Natural killer cell (primary cell): Measurements from ENCODE around the gene USP4. TPM values are rescaled to one million over a fixed set of nuclear protein-coding genes. Genes with fewer than 3 reads are reported as not detected.

Source experiments
- ATAC-seq, 3 donors: fragments of 150-1000 bp in 2 of 3; fragments of 200-7000 bp in 1 of 3; cut with Tn5 transposase; 1 replicate in 1 of 3; 2 replicates in 2 of 3; pipeline ENCODE4 v1.10.0; 2021; ENCODE audit warnings: mild to moderate bottlenecking in 2 of 3, moderate library complexity in 2 of 3
- DNase-seq, 2 donors: peaks; one replicate each; pipeline versions ENCODE4 v3.0.0 to v3.0.0-alpha.2; 2013 to 2021; ENCODE audit warnings: mixed read lengths in 1 of 2
- H3K27ac ChIP-seq: one replicate; pipeline ENCODE4 v1.5.1; 2013; ENCODE audit warnings: mild to moderate bottlenecking, low read length
- H3K27me3 ChIP-seq: one replicate; pipeline ENCODE4 v1.6.1; 2013; ENCODE audit warnings: low read length; ENCODE audit not compliant: control insufficient read depth, insufficient read depth
- H3K36me3 ChIP-seq: one replicate; pipeline ENCODE4 v1.6.1; 2013; ENCODE audit warnings: low read length; ENCODE audit not compliant: control insufficient read depth, insufficient read depth
- H3K4me1 ChIP-seq: one replicate; pipeline ENCODE4 v1.6.1; 2013; ENCODE audit warnings: low read length; ENCODE audit not compliant: control insufficient read depth, insufficient read depth
- H3K4me3 ChIP-seq: one replicate; pipeline ENCODE4 v1.5.1; 2013; ENCODE audit warnings: low read length
- H3K9me3 ChIP-seq: one replicate; pipeline ENCODE4 v1.6.1; 2013; ENCODE audit warnings: low read length; ENCODE audit not compliant: control insufficient read depth, insufficient read depth
- H3K27ac Mint-ChIP-seq, 2 donors: one replicate each; pipeline ENCODE4 v1.8.0; 2022; ENCODE audit warnings: mild to moderate bottlenecking in 2 of 2, mixed read lengths in 2 of 2, moderate library complexity in 1 of 2
- H3K27me3 Mint-ChIP-seq, 2 donors: one replicate each; pipeline ENCODE4 v1.8.0; 2022; ENCODE audit warnings: low read depth in 2 of 2, mixed read lengths in 2 of 2
- H3K36me3 Mint-ChIP-seq: one replicate; pipeline ENCODE4 v1.8.0; 2022; ENCODE audit warnings: mixed read lengths
- H3K4me1 Mint-ChIP-seq, 2 donors: one replicate each; pipeline ENCODE4 v1.8.0; 2022; ENCODE audit warnings: mixed read lengths in 2 of 2
- H3K4me3 Mint-ChIP-seq: one replicate; pipeline ENCODE4 v1.8.0; 2022; ENCODE audit warnings: mild to moderate bottlenecking, moderate library complexity, mixed read lengths
- H3K9me3 Mint-ChIP-seq, 2 donors: one replicate each; pipeline ENCODE4 v1.8.0; 2022; ENCODE audit warnings: mixed read lengths in 2 of 2
- WGBS: methylation state at CpG from one replicate; pipeline ENCODE4 v1.1.7; 2013; ENCODE audit warnings: missing lambda C conversion rate; ENCODE audit not compliant: insufficient coverage; 5-methylcytosine and 5-hydroxymethylcytosine counted together
- intact Hi-C: fragments of 100-400 bp; cut with micrococcal nuclease; formaldehyde crosslinking; loops from one replicate; pipeline ENCODE4 v1.14.2; 2022
- total RNA-seq, 4 donors: library from RNA; stranded (reverse); fragments of 120-200 nt in 1 of 4; gene quantifications; one replicate each; pipeline versions ENCODE4 v1.2.3 to v1.2.4, GENCODE V29; 2013 to 2022
- TF ChIP-seq, protein P1 (sequence below): fragments of 200-600 bp; IDR thresholded peaks from one replicate; pipeline ENCODE4 v1.8.0; 2022; ENCODE audit warnings: antibody characterized with exemption

Gene USP4
- total RNA-seq, 3 donors from 2014 or later (not counting 1 experiment from before 2014, with no cell fraction given) = 110 to 138 (median 135) TPM

DNA sequence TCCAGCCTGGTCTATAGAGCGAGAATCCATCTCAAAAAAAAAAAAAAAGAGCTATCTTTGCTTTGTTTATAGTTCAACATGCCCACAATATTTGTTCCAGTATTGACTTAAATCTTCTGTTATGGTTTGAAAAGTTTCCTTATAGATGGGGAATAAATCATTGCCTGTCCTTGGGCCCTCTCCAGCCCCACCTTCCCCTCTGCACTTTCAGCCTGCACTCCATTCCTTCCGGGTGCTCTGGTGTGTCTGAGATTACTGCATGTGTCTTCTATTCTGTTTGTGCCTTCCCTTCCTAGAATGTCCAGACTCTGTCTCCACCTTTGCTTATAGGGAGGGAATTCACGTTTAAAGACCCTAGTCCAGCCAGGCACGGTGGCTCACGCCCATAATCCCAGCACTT lies 43.5 kb upstream of the USP4 start:
- peak overlapping the region; percentile 37 for H3K4me3 Mint-ChIP-seq
- no peaks in the 10 kb centered on the region for H3K36me3 Mint-ChIP-seq
- Histone ChIP-seq H3K9me3 (no peaks in the 10 kb centered on the region), H3K27me3 (no peaks in the 10 kb centered on the region), H3K27ac (no peak overlapping the region), H3K36me3 (no peaks in the 10 kb centered on the region), H3K4me1 (peaks cover 43% of the 10 kb centered on the region), H3K4me3 (no peak overlapping the region)
- H3K9me3 Mint-ChIP-seq = no peaks in the 10 kb centered on the region
- ATAC-seq (no peak), DNase-seq (no peak)
- H3K27me3 Mint-ChIP-seq = no peaks in the 10 kb centered on the region
- H3K4me1 Mint-ChIP-seq = peaks cover 56 to 66% of the 10 kb centered on the region in 2 donors
- H3K27ac Mint-ChIP-seq = peak overlapping the region; percentile 80 to 84
- TF ChIP-seq, protein P1, sequence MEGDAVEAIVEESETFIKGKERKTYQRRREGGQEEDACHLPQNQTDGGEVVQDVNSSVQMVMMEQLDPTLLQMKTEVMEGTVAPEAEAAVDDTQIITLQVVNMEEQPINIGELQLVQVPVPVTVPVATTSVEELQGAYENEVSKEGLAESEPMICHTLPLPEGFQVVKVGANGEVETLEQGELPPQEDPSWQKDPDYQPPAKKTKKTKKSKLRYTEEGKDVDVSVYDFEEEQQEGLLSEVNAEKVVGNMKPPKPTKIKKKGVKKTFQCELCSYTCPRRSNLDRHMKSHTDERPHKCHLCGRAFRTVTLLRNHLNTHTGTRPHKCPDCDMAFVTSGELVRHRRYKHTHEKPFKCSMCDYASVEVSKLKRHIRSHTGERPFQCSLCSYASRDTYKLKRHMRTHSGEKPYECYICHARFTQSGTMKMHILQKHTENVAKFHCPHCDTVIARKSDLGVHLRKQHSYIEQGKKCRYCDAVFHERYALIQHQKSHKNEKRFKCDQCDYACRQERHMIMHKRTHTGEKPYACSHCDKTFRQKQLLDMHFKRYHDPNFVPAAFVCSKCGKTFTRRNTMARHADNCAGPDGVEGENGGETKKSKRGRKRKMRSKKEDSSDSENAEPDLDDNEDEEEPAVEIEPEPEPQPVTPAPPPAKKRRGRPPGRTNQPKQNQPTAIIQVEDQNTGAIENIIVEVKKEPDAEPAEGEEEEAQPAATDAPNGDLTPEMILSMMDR = no peak
- intact Hi-C loops = no loop called here
- WGBS = 81% methylated on average over 4 of the region's 5 CpGs

DNA sequence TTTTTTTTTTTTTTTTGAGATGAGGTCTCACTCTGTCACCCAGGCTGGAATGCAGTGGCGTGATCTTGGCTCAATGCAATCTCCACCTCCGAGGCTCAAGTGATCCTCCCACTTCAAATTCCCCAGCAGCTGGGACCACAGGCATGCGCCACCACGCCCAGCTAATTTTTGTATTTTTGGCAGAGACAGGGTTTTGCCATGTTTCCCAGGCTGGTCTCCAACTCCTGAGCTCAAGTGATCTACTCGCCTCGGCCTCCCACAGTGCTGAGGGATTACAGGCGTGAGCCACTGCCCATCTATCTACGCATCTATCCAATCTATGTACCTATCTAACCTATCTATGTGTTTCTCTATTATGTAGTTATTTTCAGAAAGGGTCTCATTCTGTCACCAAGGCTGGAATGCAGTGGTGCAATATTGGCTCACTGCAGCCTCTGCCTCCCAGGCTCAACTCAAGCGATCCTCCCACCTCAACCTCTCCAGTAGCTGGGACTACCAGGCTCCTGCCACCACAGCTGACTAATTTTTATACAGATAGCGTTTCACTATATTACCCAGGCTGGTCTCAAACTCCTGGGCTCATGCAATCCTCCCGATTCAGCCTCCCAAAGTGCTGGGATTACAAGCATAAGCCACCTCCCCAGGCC lies 38.5 kb upstream of the USP4 start:
- H3K36me3 Mint-ChIP-seq = no peaks in the 10 kb centered on the region

DNA sequence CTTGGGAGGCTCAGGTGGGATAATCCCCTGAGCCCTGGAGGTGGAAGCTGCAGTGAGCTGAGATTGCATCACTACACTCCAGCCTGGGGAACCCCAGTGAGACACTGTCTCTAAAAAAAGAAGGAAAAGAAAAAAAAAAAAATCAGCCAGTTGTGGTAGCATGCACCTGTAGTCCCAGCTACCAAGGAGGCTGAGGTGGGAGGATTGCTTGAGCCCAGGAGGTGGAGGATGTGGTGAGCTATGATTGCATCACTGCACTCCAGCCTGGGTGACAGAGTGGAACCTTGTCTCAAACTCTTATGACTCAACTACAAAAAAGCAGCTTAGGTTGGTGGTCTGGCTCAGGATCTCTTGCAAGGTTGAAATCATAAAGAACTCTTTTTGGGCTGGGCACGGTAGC lies 37.6 kb upstream of the USP4 start:
- Histone ChIP-seq H3K27me3 (no peaks in the 10 kb centered on the region), H3K4me1 (peaks cover 24% of the 10 kb centered on the region), H3K27ac (no peak overlapping the region), H3K9me3 (no peaks in the 10 kb centered on the region), H3K36me3 (peaks cover 20% of the 10 kb centered on the region), H3K4me3 (no peak overlapping the region)
- no peaks in the 10 kb centered on the region for H3K36me3 Mint-ChIP-seq
- WGBS = 81% methylated on average over 1 of the region's 1 CpG
- ATAC-seq (peak; percentile 60 to 78 (median 69)), DNase-seq (peak in 1 of 2 donors; percentile 28)
- intact Hi-C loops = no loop called here
- H3K4me3 Mint-ChIP-seq = no peak overlapping the region
- H3K27ac Mint-ChIP-seq = peak overlapping the region; percentile 61 to 77
- H3K9me3 Mint-ChIP-seq = no peaks in the 10 kb centered on the region
- no peaks in the 10 kb centered on the region for H3K27me3 Mint-ChIP-seq
- TF ChIP-seq, protein P1 = no peak
- peaks cover 47 to 52% of the 10 kb centered on the region in 2 donors for H3K4me1 Mint-ChIP-seq

More for the DNA sequence above, 38.5 kb upstream of the USP4 start:
- DNase-seq = no peak
- WGBS = 94% methylated on average over 10 of the region's 11 CpGs
- Mint-ChIP-seq H3K4me1 (peaks cover 44 to 52% of the 10 kb centered on the region in 2 donors), H3K9me3 (no peaks in the 10 kb centered on the region), H3K4me3 (no peak overlapping the region), H3K27ac (peak overlapping the region; percentile 61 to 67), H3K27me3 (no peaks in the 10 kb centered on the region)
- no peak for ATAC-seq
- Histone ChIP-seq H3K4me3 (no peak overlapping the region), H3K4me1 (peaks cover 30% of the 10 kb centered on the region), H3K27me3 (no peaks in the 10 kb centered on the region), H3K27ac (no peak overlapping the region), H3K9me3 (no peaks in the 10 kb centered on the region), H3K36me3 (peaks cover 14% of the 10 kb centered on the region)
- TF ChIP-seq, protein P1 = no peak
- intact Hi-C loops = no loop called here

DNA sequence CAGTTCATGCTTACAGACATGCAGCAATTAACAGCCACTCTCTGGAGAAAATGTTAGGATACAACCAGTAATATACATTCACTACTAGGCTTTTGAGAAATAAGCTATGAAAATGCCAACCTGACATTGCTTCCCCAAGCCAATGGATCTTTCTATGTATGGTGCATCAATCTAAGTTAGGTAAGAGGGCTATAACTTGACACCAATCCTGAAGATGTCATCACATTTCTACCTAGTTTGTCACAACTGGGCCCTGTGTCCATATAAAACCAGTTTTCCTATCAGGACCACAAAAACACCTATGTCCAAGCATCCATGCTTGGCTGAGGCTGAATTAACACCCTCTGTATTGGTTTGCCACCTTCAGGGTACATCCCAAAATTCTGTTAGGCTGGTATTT lies 32.1 kb upstream of the USP4 start:
- Histone ChIP-seq H3K4me1 (no peaks in the 10 kb centered on the region), H3K27ac (no peak overlapping the region), H3K27me3 (no peaks in the 10 kb centered on the region), H3K36me3 (peaks cover 43% of the 10 kb centered on the region), H3K4me3 (no peak overlapping the region), H3K9me3 (no peaks in the 10 kb centered on the region)
- DNase-seq (no peak), ATAC-seq (no peak)
- no peaks in the 10 kb centered on the region for H3K27me3 Mint-ChIP-seq
- no peaks in the 10 kb centered on the region for H3K36me3 Mint-ChIP-seq
- no peak overlapping the region for H3K4me3 Mint-ChIP-seq
- no peaks in the 10 kb centered on the region for H3K9me3 Mint-ChIP-seq
- intact Hi-C loops = no loop called here
- peak overlapping the region; percentile 42 to 73 for H3K27ac Mint-ChIP-seq
- peaks cover 30 to 46% of the 10 kb centered on the region in 2 donors for H3K4me1 Mint-ChIP-seq
- TF ChIP-seq, protein P1 = no peak
